Mesendoderm (in vitro differentiated cells): ENCODE measurements around the gene CDC26.

ENCODE experiments used
- DNase-seq: peaks from one replicate; pipeline ENCODE4 v3.0.0; 2013
- H2AK5ac ChIP-seq: 2 replicates; pipeline ENCODE4 v1.6.1; 2013; ENCODE audit warnings: low read length, inconsistent platforms
- H2BK120ac ChIP-seq: 2 replicates; pipeline ENCODE4 v1.6.1; 2013; ENCODE audit warnings: low read depth, mild to moderate bottlenecking, low read length, moderate library complexity, mixed read lengths
- H2BK15ac ChIP-seq: replicated peaks from 2 replicates; pipeline ENCODE4 v1.6.1; 2013; ENCODE audit warnings: low read depth, mild to moderate bottlenecking, moderate library complexity
- H2BK5ac ChIP-seq: 2 replicates; pipeline ENCODE4 v1.6.1; 2013; ENCODE audit warnings: low read length, inconsistent platforms
- H3K18ac ChIP-seq: 2 replicates; pipeline ENCODE4 v1.6.1; 2013; ENCODE audit warnings: mild to moderate bottlenecking, low read length, mixed read lengths
- H3K23ac ChIP-seq: one replicate; pipeline ENCODE4 v1.6.1; 2013; ENCODE audit warnings: low read length
- H3K27ac ChIP-seq: 2 replicates; pipeline ENCODE4 v1.5.1; 2013; ENCODE audit warnings: low read depth, mild to moderate bottlenecking, inconsistent platforms, low read length, moderate library complexity
- H3K27me3 ChIP-seq: 2 replicates; pipeline ENCODE4 v1.6.1; 2013; ENCODE audit warnings: low read length, control low read depth, mild to moderate bottlenecking, inconsistent platforms; ENCODE audit not compliant: insufficient read depth, poor library complexity
- H3K36me3 ChIP-seq: 2 replicates; pipeline ENCODE4 v1.6.1; 2013; ENCODE audit warnings: low read length, inconsistent platforms; ENCODE audit not compliant: control insufficient read depth, insufficient read depth
- H3K4ac ChIP-seq: one replicate; pipeline ENCODE4 v1.6.1; 2013; ENCODE audit warnings: low read depth, mild to moderate bottlenecking, low read length, moderate library complexity
- H3K4me1 ChIP-seq: 2 replicates; pipeline ENCODE4 v1.6.1; 2013; ENCODE audit warnings: low read depth, low read length, inconsistent platforms; ENCODE audit not compliant: control insufficient read depth
- H3K4me2 ChIP-seq: 2 replicates; pipeline ENCODE4 v1.6.1; 2013; ENCODE audit warnings: low read length
- H3K4me3 ChIP-seq: 2 replicates; pipeline ENCODE4 v1.5.1; 2013; ENCODE audit warnings: mild to moderate bottlenecking, low read length
- H3K56ac ChIP-seq: one replicate; pipeline ENCODE4 v1.6.1; 2013; ENCODE audit warnings: low read length
- H3K79me1 ChIP-seq: 2 replicates; pipeline ENCODE4 v1.6.1; 2013; ENCODE audit warnings: low read length, inconsistent platforms
- H3K79me2 ChIP-seq: 2 replicates; pipeline ENCODE4 v1.6.1; 2013; ENCODE audit warnings: mild to moderate bottlenecking, low read length; ENCODE audit not compliant: control insufficient read depth, insufficient read depth
- H3K9ac ChIP-seq: 2 replicates; pipeline ENCODE4 v1.6.1; 2013; ENCODE audit warnings: low read length, inconsistent platforms
- H4K5ac ChIP-seq: one replicate; pipeline ENCODE4 v1.6.1; 2013; ENCODE audit warnings: low read length
- H4K8ac ChIP-seq: one replicate; pipeline ENCODE4 v1.6.1; 2013; ENCODE audit warnings: low read depth, mild to moderate bottlenecking, control low read depth, low read length, moderate library complexity
- WGBS: extraction: QIAGEN DNeasy Blood & Tissue Kit; methylation state at CpG from one replicate; pipeline ENCODE4 v1.1.7; 2013; ENCODE audit warnings: low lambda C conversion rate, missing lambda C conversion rate; ENCODE audit not compliant: insufficient coverage; ENCODE audit errors: extremely low coverage; 5-methylcytosine and 5-hydroxymethylcytosine counted together

The CDC26 gene

GRCh38 chr9:113269871-113270270 lies 5.5 kb downstream of the CDC26 start:
- no peaks in the 10 kb centered on the region for H3K79me2 ChIP-seq
- no peak overlapping the region for H3K9ac ChIP-seq
- H3K56ac ChIP-seq = no peak overlapping the region
- no peak overlapping the region for H3K4ac ChIP-seq
- H3K27ac ChIP-seq = no peak overlapping the region
- no peak overlapping the region for H3K4me3 ChIP-seq
- H3K27me3 ChIP-seq = no peaks in the 10 kb centered on the region
- H3K4me2 ChIP-seq = no peak overlapping the region
- H2AK5ac ChIP-seq = no peak overlapping the region
- H2BK15ac ChIP-seq = no peak overlapping the region
- no peak overlapping the region for H2BK5ac ChIP-seq
- H3K36me3 ChIP-seq = no peaks in the 10 kb centered on the region
- H3K18ac ChIP-seq = no peak overlapping the region
- DNase-seq = no peak
- H4K8ac ChIP-seq = no peak overlapping the region
- H2BK120ac ChIP-seq = no peak overlapping the region
- no peak overlapping the region for H3K23ac ChIP-seq
- H4K5ac ChIP-seq = no peak overlapping the region
- no CpG with 5 or more reads among the region's 2 CpGs for WGBS
- no peaks in the 10 kb centered on the region for H3K4me1 ChIP-seq
- H3K79me1 ChIP-seq = no peaks in the 10 kb centered on the region

DNA sequence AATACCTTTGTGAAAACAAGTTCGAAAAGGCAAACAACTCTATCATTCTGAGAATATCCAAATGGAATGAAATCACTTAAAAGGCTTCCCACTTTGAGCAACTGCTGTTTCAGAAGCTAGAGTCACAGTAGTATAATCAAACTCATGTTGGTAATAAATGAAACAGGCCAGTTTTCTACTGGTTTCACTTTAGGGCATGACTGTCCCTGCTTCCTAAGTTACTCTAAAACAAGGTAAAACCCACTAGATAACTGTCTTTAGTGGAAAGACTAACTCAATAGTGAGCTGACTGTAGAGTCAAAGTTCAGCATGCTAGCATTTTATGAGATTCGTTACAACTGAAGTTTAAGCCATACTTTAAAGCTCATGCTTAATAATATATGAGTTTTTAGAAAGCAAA lies 6.0 kb downstream of the CDC26 start:
- H3K79me1 ChIP-seq = no peaks in the 10 kb centered on the region
- H3K27ac ChIP-seq = no peak overlapping the region
- no peak overlapping the region for H2BK5ac ChIP-seq
- H2BK15ac ChIP-seq = no peak overlapping the region
- no peak overlapping the region for H3K4ac ChIP-seq
- no peaks in the 10 kb centered on the region for H3K4me1 ChIP-seq
- H3K56ac ChIP-seq = no peak overlapping the region
- H3K23ac ChIP-seq = no peak overlapping the region
- no peak overlapping the region for H3K4me3 ChIP-seq
- WGBS = no CpG with 5 or more reads among the region's 2 CpGs
- no peak overlapping the region for H3K4me2 ChIP-seq
- no peak overlapping the region for H2BK120ac ChIP-seq
- H3K36me3 ChIP-seq = no peaks in the 10 kb centered on the region
- no peak for DNase-seq
- H3K18ac ChIP-seq = no peak overlapping the region
- H4K5ac ChIP-seq = no peak overlapping the region
- no peak overlapping the region for H4K8ac ChIP-seq
- H3K27me3 ChIP-seq = no peaks in the 10 kb centered on the region
- no peak overlapping the region for H2AK5ac ChIP-seq
- no peaks in the 10 kb centered on the region for H3K79me2 ChIP-seq
- no peak overlapping the region for H3K9ac ChIP-seq

DNA sequence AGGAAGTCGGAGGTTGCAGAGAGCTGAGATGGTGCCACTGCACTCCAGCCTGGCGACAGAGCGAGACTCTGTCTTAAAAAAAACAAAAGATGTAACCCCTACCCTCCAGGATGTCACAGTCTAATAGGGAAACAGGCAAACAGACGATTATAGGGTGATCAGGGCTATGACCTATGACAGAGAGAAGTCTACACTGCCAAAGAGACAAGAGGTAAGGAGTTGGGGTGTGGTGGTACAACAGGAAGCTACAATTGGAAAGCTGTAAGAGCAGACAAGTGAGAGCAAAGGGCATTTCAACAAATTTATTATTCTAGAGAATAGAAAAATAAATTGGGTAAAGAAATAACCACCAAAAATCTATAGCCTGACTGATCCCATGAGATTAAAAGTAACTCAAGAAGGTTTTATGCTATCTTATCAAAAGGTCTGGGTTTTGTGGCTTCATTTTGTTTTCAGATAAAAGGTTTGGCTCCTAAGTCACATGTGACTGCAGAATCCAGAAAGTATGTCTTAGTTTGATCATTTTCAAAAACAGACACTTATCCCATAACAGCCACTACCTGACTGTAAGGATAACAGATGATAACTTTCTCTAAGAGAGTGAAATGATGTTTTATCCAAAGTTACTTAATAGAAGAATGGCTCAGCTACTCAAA lies 7.3 kb downstream of the CDC26 start:
- no CpG with 5 or more reads among the region's 4 CpGs for WGBS
- H3K79me2 ChIP-seq = no peaks in the 10 kb centered on the region

DNA sequence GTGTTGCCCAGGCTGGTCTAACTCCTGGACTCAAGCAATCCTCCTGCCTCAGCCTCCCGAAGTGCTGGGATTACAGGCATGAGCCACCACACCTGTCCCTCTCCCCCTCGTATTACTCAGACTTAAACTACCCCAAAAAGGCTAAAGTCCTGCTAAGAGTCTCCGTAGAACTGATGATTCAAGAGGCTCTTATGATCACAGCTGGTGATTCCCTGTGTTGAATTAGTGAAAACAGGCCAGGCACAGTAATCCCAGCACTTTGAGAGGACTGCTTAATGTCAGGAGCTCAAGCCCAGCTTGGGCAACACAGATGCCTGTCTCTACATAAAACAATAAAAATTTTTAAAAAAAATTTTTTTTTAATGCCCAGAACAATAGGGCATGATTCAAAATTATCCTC lies 9.2 kb downstream of the CDC26 start:
- H4K8ac ChIP-seq = no peak overlapping the region
- H3K27ac ChIP-seq = no peak overlapping the region
- WGBS = no CpG with 5 or more reads among the region's 3 CpGs
- H3K79me1 ChIP-seq = no peaks in the 10 kb centered on the region
- H3K4me2 ChIP-seq = no peak overlapping the region
- H3K56ac ChIP-seq = no peak overlapping the region
- no peak overlapping the region for H2BK120ac ChIP-seq
- H3K18ac ChIP-seq = no peak overlapping the region
- no peak overlapping the region for H3K4me3 ChIP-seq
- no peaks in the 10 kb centered on the region for H3K27me3 ChIP-seq
- DNase-seq = no peak
- no peak overlapping the region for H3K4ac ChIP-seq
- H3K79me2 ChIP-seq = no peaks in the 10 kb centered on the region
- H3K9ac ChIP-seq = no peak overlapping the region
- H3K36me3 ChIP-seq = no peaks in the 10 kb centered on the region
- no peak overlapping the region for H2BK15ac ChIP-seq
- H4K5ac ChIP-seq = no peak overlapping the region
- no peak overlapping the region for H2BK5ac ChIP-seq
- H3K23ac ChIP-seq = no peak overlapping the region
- H3K4me1 ChIP-seq = no peaks in the 10 kb centered on the region
- no peak overlapping the region for H2AK5ac ChIP-seq

More for the DNA sequence above, 7.3 kb downstream of the CDC26 start:
- H3K18ac ChIP-seq = no peak overlapping the region
- no peak overlapping the region for H3K4me3 ChIP-seq
- H3K56ac ChIP-seq = no peak overlapping the region
- H3K27me3 ChIP-seq = no peaks in the 10 kb centered on the region
- no peak overlapping the region for H3K23ac ChIP-seq
- no peak overlapping the region for H2BK15ac ChIP-seq
- no peak overlapping the region for H2BK120ac ChIP-seq
- H4K5ac ChIP-seq = no peak overlapping the region
- H3K36me3 ChIP-seq = no peaks in the 10 kb centered on the region
- H2BK5ac ChIP-seq = no peak overlapping the region
- no peaks in the 10 kb centered on the region for H3K4me1 ChIP-seq
- H4K8ac ChIP-seq = no peak overlapping the region
- no peak overlapping the region for H3K27ac ChIP-seq
- H3K4me2 ChIP-seq = no peak overlapping the region
- H3K4ac ChIP-seq = no peak overlapping the region
- no peaks in the 10 kb centered on the region for H3K79me1 ChIP-seq
- no peak for DNase-seq
- H3K9ac ChIP-seq = no peak overlapping the region
- H2AK5ac ChIP-seq = no peak overlapping the region

DNA sequence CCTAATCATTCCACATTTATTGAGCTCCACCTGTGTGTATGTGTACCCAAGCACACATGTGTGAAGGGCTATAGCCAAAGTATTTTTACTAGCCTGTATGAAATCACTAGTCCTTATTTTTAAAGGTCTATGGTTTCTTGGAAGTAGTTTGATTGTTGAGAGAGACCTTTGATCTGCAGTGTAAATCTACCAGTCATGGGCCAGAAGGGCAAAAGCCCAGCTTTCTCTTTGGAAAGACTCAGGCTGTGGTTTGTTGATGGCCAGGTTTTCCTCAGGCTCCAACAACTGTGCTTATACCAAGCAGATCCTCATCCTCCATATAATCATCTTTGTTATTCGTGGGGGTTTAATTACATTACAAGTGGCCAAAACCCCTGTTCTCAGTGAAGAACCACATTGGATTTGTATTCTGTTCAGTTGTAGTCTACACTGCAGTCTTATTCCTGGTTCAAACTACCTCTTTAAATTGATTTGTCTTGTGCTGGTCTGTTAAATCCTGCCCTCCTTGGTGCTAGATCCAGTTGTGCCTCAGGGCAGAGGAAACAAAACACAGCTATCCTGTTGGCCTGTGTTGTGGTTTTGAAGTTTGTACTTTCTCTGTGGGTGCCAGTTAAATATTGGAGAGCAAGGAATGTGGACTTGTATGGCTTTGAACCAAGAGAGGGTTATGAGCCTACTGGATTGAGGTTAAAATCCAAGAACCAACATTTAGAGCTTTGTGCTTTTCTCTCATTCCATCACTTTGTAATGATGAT lies 13.3 kb downstream of the CDC26 start:
- no peak for DNase-seq
- no peaks in the 10 kb centered on the region for H3K79me2 ChIP-seq
- no peaks in the 10 kb centered on the region for H3K79me1 ChIP-seq
- H3K18ac ChIP-seq = no peak overlapping the region
- H3K56ac ChIP-seq = no peak overlapping the region
- H4K8ac ChIP-seq = no peak overlapping the region
- no peak overlapping the region for H3K23ac ChIP-seq
- no peak overlapping the region for H2AK5ac ChIP-seq
- no peak overlapping the region for H3K4me2 ChIP-seq
- no peak overlapping the region for H3K9ac ChIP-seq
- H2BK5ac ChIP-seq = no peak overlapping the region
- no peak overlapping the region for H3K27ac ChIP-seq
- H2BK15ac ChIP-seq = no peak overlapping the region
- H3K36me3 ChIP-seq = peaks cover 1% of the 10 kb centered on the region
- no peak overlapping the region for H3K4me3 ChIP-seq
- H2BK120ac ChIP-seq = no peak overlapping the region
- no peaks in the 10 kb centered on the region for H3K4me1 ChIP-seq
- H4K5ac ChIP-seq = no peak overlapping the region
- WGBS = no CpG with 5 or more reads among the region's 1 CpG
- H3K27me3 ChIP-seq = no peaks in the 10 kb centered on the region
- no peak overlapping the region for H3K4ac ChIP-seq
